Smooth muscle cell (in vitro differentiated cells): Measurements from ENCODE around the gene SMIM5. TPM values are rescaled to one million over a fixed set of nuclear protein-coding genes. Genes with fewer than 3 reads are reported as not detected.

Source experiments
- DNase-seq: peaks from one replicate; lab custom pipeline; 2025; ENCODE audit not compliant: unreplicated experiment; lab: John Stamatoyannopoulos, UW
- H2AFZ ChIP-seq: fragments of 200-600 bp; sonication (generic); 2 replicates; pipeline ENCODE4 v1.6.0; 2016; ENCODE audit warnings: antibody characterized with exemption, low read depth, mild to moderate bottlenecking
- H3F3A ChIP-seq: fragments of 200-600 bp; sonication (generic); 2 replicates; pipeline ENCODE4 v1.6.0; 2017; ENCODE audit warnings: antibody characterized with exemption, low read depth
- H3K27ac ChIP-seq: fragments of 200-600 bp; sonication (generic); 2 replicates; pipeline ENCODE4 v1.5.1; 2016; ENCODE audit warnings: low read depth, mild to moderate bottlenecking
- H3K27me3 ChIP-seq: fragments of 200-600 bp; sonication (generic); 2 replicates; pipeline ENCODE4 v1.6.1; 2016; ENCODE audit warnings: low read depth, mild to moderate bottlenecking
- H3K36me3 ChIP-seq: fragments of 200-600 bp; sonication (generic); 2 replicates; pipeline ENCODE4 v1.5.1; 2016; ENCODE audit warnings: low read depth
- H3K4me1 ChIP-seq: fragments of 200-600 bp; sonication (generic); 2 replicates; pipeline ENCODE4 v1.5.1; 2016; ENCODE audit warnings: low read depth
- H3K4me2 ChIP-seq: fragments of 200-600 bp; sonication (generic); 2 replicates; pipeline ENCODE4 v1.6.0; 2016; ENCODE audit warnings: mild to moderate bottlenecking
- H3K4me3 ChIP-seq: fragments of 200-600 bp; sonication (generic); 2 replicates; pipeline ENCODE4 v1.5.1; 2016; ENCODE audit warnings: mild to moderate bottlenecking
- H3K79me2 ChIP-seq: fragments of 200-600 bp; sonication (generic); 2 replicates; pipeline ENCODE4 v1.6.0; 2016; ENCODE audit warnings: low read depth, mild to moderate bottlenecking
- H3K9ac ChIP-seq: fragments of 200-600 bp; sonication (generic); 2 replicates; pipeline ENCODE4 v1.6.0; 2016; ENCODE audit warnings: low read depth
- H3K9me3 ChIP-seq: fragments of 200-600 bp; sonication (generic); replicated peaks from 2 replicates; pipeline ENCODE4 v1.5.1; 2016; ENCODE audit warnings: low read depth
- H4K20me1 ChIP-seq: fragments of 200-600 bp; sonication (generic); 2 replicates; pipeline ENCODE4 v1.6.0; 2016; ENCODE audit warnings: low read depth
- CTCF ChIP-seq: fragments of 200-600 bp; sonication (generic); IDR thresholded peaks from 2 replicates; pipeline ENCODE4 v1.5.1; 2017; ENCODE audit warnings: borderline replicate concordance, mild to moderate bottlenecking, antibody characterized with exemption; ENCODE audit not compliant: insufficient read depth, poor library complexity, severe bottlenecking
- WGBS: methylation state at CpG from one replicate; pipeline ENCODE4 v1.1.7; 2016; ENCODE audit warnings: low lambda C conversion rate; 5-methylcytosine and 5-hydroxymethylcytosine counted together
- polyA plus RNA-seq: library from polyadenylated mRNA; unstranded; fragments of >200 nt; fragmentation: Nextera tagmentation; extraction: Ambion mirVana; gene quantifications from 2 replicates; pipeline ENCODE4 v1.2.1, GENCODE V29; 2016
- total RNA-seq: library from RNA; depleted of rRNA; stranded (reverse); fragments of >200 nt; gene quantifications from 2 replicates; pipeline ENCODE4 v1.2.3, GENCODE V29; 2014

Gene SMIM5
- total and polyA plus RNA-seq, 2 experiments from 2014 or later, result 0.13 to 0.80 TPM

DNA sequence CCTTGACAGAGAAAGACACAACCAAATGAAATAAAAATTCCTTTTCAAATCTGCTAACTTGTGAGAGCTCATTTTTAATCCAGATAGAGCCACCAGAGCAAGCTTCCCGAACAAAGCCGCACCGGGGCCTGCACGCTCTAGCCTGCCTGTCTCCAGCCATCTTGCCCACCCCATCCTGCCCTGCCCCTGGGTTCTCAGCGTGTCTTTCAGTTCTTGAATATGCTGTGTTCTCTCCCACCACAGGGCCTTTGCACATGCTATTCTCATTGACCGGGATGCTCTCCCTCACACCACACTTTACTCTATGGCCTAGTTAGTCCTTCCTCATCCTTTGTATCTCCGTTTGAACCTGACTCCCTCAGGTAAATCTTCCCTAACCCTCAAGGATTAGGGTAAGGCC, 14.7 kb downstream of the SMIM5 start:
- WGBS, result 96% methylated on average over 7 of the region's 7 CpGs
- no peak overlapping the region for H2AFZ ChIP-seq
- H3K4me1 ChIP-seq, result no peaks in the 10 kb centered on the region
- H3K79me2 ChIP-seq, result no peaks in the 10 kb centered on the region
- no peak overlapping the region for H3K4me3 ChIP-seq
- no peaks in the 10 kb centered on the region for H3F3A ChIP-seq
- no peak for TF ChIP-seq CTCF
- DNase-seq, result no peak
- no peak overlapping the region for H3K4me2 ChIP-seq
- no peaks in the 10 kb centered on the region for H3K27me3 ChIP-seq
- H3K36me3 ChIP-seq, result no peaks in the 10 kb centered on the region
- H3K9ac ChIP-seq, result no peak overlapping the region
- H4K20me1 ChIP-seq, result no peaks in the 10 kb centered on the region
- H3K9me3 ChIP-seq, result no peaks in the 10 kb centered on the region
- no peak overlapping the region for H3K27ac ChIP-seq

DNA sequence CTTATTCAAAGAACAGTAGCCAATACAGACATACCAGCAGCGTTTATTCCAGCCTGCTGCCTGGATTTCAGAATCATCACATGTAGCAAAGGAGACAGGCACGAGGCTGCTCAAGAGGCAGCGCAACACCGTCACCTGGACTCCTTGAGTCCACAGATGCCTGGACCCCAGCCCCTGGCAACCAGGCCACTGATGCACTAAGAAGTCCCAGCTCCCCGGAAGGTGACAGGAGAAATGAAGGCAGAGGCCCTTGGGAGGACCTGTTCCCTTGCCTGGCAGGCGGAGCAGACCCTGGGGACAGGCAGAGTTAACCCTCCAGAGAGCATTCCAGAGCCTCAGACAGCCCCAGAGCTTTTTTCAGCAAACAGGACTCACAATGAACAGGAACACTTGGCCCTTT, 16.5 kb downstream of the SMIM5 start:
- Histone ChIP-seq H3K4me2 (no peak overlapping the region), H3K27ac (no peak overlapping the region), H3K9ac (no peak overlapping the region), H3K4me1 (no peaks in the 10 kb centered on the region), H3K9me3 (no peaks in the 10 kb centered on the region), H3K79me2 (no peaks in the 10 kb centered on the region), H3K27me3 (no peaks in the 10 kb centered on the region), H3K36me3 (no peaks in the 10 kb centered on the region), H2AFZ (no peak overlapping the region), H3K4me3 (no peak overlapping the region), H3F3A (no peaks in the 10 kb centered on the region), H4K20me1 (no peaks in the 10 kb centered on the region)
- 96% methylated on average over 6 of the region's 6 CpGs for WGBS
- DNase-seq, result no peak
- TF ChIP-seq CTCF, result no peak

DNA sequence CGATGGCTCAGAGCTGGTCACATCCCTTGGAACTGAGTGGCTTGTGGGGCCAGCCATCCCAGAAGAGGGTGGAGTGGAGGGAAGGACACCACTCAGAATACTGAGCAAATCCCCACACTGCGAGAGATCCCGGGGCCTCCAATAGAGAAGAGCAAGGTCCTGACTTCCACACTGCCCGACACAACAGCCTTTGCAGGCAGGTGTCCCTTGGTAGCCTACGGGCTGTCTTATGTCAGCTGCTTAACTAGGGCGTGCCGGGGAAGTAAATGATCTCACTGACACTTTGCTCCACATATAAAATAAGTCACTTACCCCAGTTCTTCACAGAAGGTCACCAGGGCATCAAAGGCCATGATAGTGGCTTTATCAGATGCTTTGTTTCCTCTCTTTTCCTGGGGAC, 17.6 kb downstream of the SMIM5 start:
- Histone ChIP-seq H3K79me2 (no peaks in the 10 kb centered on the region), H3F3A (no peaks in the 10 kb centered on the region), H3K4me1 (no peaks in the 10 kb centered on the region), H2AFZ (no peak overlapping the region), H3K27me3 (no peaks in the 10 kb centered on the region), H4K20me1 (no peaks in the 10 kb centered on the region), H3K36me3 (no peaks in the 10 kb centered on the region), H3K4me3 (no peak overlapping the region), H3K27ac (no peak overlapping the region), H3K9me3 (no peaks in the 10 kb centered on the region), H3K4me2 (no peak overlapping the region), H3K9ac (no peak overlapping the region)
- WGBS, result 97% methylated on average over 7 of the region's 7 CpGs
- TF ChIP-seq CTCF, result no peak
- no peak for DNase-seq

- Histone ChIP-seq H3K36me3 (no peaks in the 10 kb centered on the region), H3K9me3 (no peaks in the 10 kb centered on the region), H3K4me3 (no peak overlapping the region), H3K79me2 (no peaks in the 10 kb centered on the region), H3K27me3 (no peaks in the 10 kb centered on the region), H4K20me1 (no peaks in the 10 kb centered on the region), H3F3A (no peaks in the 10 kb centered on the region), H3K9ac (no peak overlapping the region), H3K4me1 (no peaks in the 10 kb centered on the region), H3K27ac (no peak overlapping the region), H2AFZ (no peak overlapping the region), H3K4me2 (no peak overlapping the region)
- no peak for TF ChIP-seq CTCF
- no peak for DNase-seq
- 94% methylated on average over 5 of the region's 5 CpGs for WGBS
These were observed 19.1 kb downstream of the SMIM5 start for GRCh38 chr17:75652341-75652740.
